Measurements from ENCODE around the gene APBA1.

APBA1 gene

DNA sequence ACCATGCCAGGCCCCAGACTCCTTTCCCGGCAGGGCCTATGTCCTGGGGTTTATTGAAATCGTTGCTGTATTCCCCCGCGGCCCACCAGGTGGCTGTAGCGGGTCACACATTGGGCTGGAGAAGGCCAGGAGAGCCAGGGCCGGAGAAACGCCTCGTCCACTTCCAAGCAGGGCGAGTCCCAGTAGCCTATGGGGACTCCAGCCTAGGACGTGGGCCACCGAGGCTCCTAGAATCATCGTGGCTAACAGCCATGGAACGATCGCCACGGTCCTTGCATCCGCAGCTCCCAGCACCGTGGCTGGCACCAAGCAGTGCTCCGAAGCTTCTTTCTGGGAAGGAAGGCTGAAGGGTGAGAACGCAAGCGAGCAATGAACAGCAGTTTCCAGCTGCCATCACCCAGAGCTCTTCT lies 259.4 kb downstream of the APBA1 start:
- TF ChIP-seq, protein P1, sequence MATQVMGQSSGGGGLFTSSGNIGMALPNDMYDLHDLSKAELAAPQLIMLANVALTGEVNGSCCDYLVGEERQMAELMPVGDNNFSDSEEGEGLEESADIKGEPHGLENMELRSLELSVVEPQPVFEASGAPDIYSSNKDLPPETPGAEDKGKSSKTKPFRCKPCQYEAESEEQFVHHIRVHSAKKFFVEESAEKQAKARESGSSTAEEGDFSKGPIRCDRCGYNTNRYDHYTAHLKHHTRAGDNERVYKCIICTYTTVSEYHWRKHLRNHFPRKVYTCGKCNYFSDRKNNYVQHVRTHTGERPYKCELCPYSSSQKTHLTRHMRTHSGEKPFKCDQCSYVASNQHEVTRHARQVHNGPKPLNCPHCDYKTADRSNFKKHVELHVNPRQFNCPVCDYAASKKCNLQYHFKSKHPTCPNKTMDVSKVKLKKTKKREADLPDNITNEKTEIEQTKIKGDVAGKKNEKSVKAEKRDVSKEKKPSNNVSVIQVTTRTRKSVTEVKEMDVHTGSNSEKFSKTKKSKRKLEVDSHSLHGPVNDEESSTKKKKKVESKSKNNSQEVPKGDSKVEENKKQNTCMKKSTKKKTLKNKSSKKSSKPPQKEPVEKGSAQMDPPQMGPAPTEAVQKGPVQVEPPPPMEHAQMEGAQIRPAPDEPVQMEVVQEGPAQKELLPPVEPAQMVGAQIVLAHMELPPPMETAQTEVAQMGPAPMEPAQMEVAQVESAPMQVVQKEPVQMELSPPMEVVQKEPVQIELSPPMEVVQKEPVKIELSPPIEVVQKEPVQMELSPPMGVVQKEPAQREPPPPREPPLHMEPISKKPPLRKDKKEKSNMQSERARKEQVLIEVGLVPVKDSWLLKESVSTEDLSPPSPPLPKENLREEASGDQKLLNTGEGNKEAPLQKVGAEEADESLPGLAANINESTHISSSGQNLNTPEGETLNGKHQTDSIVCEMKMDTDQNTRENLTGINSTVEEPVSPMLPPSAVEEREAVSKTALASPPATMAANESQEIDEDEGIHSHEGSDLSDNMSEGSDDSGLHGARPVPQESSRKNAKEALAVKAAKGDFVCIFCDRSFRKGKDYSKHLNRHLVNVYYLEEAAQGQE (IDR thresholded peaks at IDR 0.05; ENCODE audit: insufficient read depth in 1 of 2, low read depth in 2 of 2, low read length in 2 of 2), result no peak
- TF ChIP-seq SIN3A (IDR thresholded peaks at IDR 0.05; ENCODE audit: borderline replicate concordance, insufficient read depth, low read length), result no peak
- no peak for TF ChIP-seq TAF1 (IDR thresholded peaks at IDR 0.05; ENCODE audit: borderline replicate concordance, insufficient read depth, low read length)
- TF ChIP-seq FOXP2 (optimal IDR thresholded peaks at IDR 0.05; ENCODE audit: borderline replicate concordance, extremely low read depth, extremely low read length, insufficient read depth), result no peak
- TF ChIP-seq POLR2AphosphoS5 (IDR thresholded peaks at IDR 0.05; ENCODE audit: low read depth, low read length), result no peak

DNA sequence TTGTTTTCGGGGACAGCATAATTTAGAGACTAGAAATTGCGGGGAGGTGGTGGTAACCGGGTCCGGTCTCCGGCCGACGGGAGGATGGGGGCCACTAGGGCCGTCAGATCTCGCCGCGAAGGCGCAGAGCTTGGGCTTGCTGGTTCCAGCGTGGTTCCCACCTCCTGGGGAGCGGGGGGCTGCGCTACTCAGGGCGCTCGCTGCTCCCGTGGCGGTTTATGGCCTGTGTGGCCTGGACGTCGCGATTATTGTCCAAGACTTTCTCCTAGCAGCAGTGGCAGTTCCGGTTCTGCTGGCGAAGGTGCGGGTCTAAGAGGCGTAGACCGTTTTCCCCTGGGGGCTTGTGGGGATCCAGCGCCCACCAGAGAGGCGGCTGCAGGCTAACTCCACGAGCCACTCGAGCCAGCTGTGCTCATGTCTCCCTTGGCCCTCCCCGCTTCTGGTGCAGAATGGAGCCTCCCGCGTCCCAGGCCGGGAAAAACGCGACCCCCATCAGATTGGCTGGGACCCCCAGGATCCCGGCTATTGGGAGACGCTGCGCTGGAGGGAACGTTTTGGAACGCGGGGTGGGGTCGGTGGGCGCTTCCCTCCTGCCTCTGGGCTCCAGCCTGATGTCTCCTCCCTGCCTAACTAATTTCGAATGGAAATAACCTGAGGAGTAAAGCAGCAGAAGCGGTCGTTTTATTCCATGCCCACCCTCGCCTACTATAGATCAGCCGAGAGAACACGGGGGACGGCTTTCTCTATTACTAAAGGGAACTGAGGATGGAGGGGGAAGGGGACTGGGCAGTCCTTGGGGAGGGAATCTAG lies 260.0 kb downstream of the APBA1 start:
- TF ChIP-seq POLR2AphosphoS5 (IDR thresholded peaks at IDR 0.05; ENCODE audit: low read depth, low read length) (no peak), TAF1 (IDR thresholded peaks at IDR 0.05; ENCODE audit: borderline replicate concordance, insufficient read depth, low read length) (no peak), SIN3A (IDR thresholded peaks at IDR 0.05; ENCODE audit: borderline replicate concordance, insufficient read depth, low read length) (no peak), FOXP2 (optimal IDR thresholded peaks at IDR 0.05; ENCODE audit: borderline replicate concordance, extremely low read depth, extremely low read length, insufficient read depth) (no peak)
- TF ChIP-seq, protein P1 (IDR thresholded peaks at IDR 0.05; ENCODE audit: insufficient read depth in 1 of 2, low read depth in 2 of 2, low read length in 2 of 2), result no peak

DNA sequence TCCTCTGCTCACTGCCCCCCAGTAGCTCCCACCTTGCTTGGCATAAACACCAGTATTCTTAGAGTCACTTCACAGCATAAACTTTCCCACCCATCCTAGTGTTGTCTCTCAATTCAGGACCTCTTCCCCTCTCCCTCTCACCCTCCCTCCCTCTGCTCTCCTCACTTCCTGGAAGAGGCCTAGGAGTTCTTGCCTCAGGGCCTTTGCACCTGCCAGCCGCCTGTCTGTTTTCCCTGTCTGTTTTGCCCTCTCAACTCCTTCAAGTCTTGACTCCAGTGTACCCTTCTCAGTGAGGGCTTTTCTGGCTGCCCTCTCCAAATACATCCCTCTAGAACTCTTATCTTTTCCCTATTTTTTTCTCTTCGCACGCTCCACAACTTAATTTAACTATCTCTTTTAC lies 260.9 kb downstream of the APBA1 start:
- TF ChIP-seq POLR2AphosphoS5 (IDR thresholded peaks at IDR 0.05; ENCODE audit: low read depth, low read length), result no peak
- no peak for TF ChIP-seq FOXP2 (optimal IDR thresholded peaks at IDR 0.05; ENCODE audit: borderline replicate concordance, extremely low read depth, extremely low read length, insufficient read depth)
- TF ChIP-seq, protein P1 (IDR thresholded peaks at IDR 0.05; ENCODE audit: insufficient read depth in 1 of 2, low read depth in 2 of 2, low read length in 2 of 2), result no peak
- no peak for TF ChIP-seq SIN3A (IDR thresholded peaks at IDR 0.05; ENCODE audit: borderline replicate concordance, insufficient read depth, low read length)
- TF ChIP-seq TAF1 (IDR thresholded peaks at IDR 0.05; ENCODE audit: borderline replicate concordance, insufficient read depth, low read length), result no peak

GRCh38 chr9:69400470-69400869 lies 271.7 kb downstream of the APBA1 start:
- TF ChIP-seq TAF1 (IDR thresholded peaks at IDR 0.05; ENCODE audit: borderline replicate concordance, insufficient read depth, low read length) (no peak), POLR2AphosphoS5 (IDR thresholded peaks at IDR 0.05; ENCODE audit: low read depth, low read length) (no peak), SIN3A (IDR thresholded peaks at IDR 0.05; ENCODE audit: borderline replicate concordance, insufficient read depth, low read length) (no peak), FOXP2 (optimal IDR thresholded peaks at IDR 0.05; ENCODE audit: borderline replicate concordance, extremely low read depth, extremely low read length, insufficient read depth) (no peak)

DNA sequence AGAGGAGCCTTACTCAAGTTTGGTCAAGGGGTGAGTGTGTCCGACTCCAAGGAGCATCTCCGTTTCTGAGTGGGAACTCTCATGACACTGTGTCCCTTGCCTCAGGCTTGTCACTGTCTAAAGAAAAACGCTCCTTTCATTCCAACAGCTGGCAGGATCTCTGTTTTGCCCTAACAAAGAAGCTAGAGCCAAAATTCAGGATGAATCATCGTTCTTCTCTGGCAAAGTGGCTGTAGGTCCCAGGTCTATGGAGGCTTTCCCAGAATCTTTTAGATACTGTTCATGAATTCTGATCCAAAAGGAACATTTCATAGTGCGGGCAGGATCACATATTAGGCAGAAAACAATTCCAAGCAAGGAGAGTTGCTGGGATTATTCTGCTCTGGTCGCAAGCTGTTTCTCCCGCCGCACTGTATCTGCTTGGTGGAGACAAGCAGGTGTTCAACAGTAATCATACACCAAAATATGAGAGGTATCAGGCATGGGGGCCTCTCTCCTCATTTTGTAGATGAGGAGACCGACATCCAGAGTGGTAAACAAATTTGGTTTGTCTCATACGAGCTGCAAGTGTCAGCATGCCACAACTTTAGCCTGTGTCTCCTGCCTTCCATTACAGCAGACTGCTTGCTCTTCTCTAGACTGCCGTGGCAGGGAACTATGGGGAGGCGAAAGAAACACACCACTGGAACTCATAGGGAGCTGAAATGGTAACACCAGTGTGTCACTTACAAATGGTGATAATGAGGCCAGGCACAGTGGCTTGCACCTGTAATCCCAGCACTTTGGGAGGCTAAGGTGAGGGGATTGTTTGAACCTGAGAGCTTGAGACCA lies 274.6 kb downstream of the APBA1 start:
- TF ChIP-seq FOXP2 (optimal IDR thresholded peaks at IDR 0.05; ENCODE audit: borderline replicate concordance, extremely low read depth, extremely low read length, insufficient read depth) (no peak), POLR2AphosphoS5 (IDR thresholded peaks at IDR 0.05; ENCODE audit: low read depth, low read length) (no peak), TAF1 (IDR thresholded peaks at IDR 0.05; ENCODE audit: borderline replicate concordance, insufficient read depth, low read length) (no peak), SIN3A (IDR thresholded peaks at IDR 0.05; ENCODE audit: borderline replicate concordance, insufficient read depth, low read length) (no peak)
- TF ChIP-seq, protein P1 (IDR thresholded peaks at IDR 0.05; ENCODE audit: insufficient read depth in 1 of 2, low read depth in 2 of 2, low read length in 2 of 2), result no peak

Data from PFSK-1 (cell line).